ENCODE measurements around the gene KLHDC3.

KLHDC3 gene

DNA sequence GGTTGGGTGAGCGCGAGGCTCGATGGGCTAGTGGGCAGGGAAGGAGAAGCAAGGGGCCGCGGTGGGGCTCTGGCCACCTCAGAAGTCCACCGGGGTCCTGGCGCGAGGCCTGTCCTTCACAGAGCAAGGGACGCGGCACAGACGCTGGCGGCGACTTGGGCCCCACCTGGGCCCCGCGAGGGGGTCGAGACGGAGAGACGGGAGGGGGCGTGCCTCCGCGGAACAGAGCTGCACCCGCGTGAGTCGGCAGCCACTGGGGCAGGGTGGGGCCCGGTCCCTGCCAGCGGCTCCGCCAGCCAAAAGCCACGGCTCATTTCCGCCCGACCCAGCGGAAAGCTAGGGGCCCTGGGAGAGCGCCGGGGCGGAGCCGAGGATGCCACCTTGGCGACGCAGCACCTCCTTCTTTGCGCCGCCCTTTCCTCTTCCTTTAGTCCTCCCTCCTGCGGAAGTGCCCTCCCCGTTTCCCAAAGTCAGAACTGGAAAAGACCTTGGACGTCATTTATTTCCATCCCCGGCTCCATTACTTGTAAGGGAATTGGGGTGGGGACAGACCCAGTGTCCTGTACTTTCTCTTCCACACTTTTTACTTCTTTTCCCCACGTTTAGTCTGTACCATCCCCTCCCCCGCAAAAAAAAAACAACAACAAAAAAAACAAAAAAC, 39.6 kb downstream of the KLHDC3 start, which contains the start of gene CUL7:
CUL7 (minus strand) TSS at position 307 of the 661 bp plus-strand sequence. CDS start 1,063 bp downstream, outside the sequence.
- peak within 1 kb of the TSS; percentile 83 for H3K4me3 ChIP-seq (ENCODE audit: low read depth, low read length)
- DNase-seq (ENCODE audit: low read depth): peak; percentile 94
- TF ChIP-seq, protein P1, sequence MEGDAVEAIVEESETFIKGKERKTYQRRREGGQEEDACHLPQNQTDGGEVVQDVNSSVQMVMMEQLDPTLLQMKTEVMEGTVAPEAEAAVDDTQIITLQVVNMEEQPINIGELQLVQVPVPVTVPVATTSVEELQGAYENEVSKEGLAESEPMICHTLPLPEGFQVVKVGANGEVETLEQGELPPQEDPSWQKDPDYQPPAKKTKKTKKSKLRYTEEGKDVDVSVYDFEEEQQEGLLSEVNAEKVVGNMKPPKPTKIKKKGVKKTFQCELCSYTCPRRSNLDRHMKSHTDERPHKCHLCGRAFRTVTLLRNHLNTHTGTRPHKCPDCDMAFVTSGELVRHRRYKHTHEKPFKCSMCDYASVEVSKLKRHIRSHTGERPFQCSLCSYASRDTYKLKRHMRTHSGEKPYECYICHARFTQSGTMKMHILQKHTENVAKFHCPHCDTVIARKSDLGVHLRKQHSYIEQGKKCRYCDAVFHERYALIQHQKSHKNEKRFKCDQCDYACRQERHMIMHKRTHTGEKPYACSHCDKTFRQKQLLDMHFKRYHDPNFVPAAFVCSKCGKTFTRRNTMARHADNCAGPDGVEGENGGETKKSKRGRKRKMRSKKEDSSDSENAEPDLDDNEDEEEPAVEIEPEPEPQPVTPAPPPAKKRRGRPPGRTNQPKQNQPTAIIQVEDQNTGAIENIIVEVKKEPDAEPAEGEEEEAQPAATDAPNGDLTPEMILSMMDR (conservative IDR thresholded peaks at IDR 0.05; ENCODE audit: low read depth, low read length): no peak

DNA sequence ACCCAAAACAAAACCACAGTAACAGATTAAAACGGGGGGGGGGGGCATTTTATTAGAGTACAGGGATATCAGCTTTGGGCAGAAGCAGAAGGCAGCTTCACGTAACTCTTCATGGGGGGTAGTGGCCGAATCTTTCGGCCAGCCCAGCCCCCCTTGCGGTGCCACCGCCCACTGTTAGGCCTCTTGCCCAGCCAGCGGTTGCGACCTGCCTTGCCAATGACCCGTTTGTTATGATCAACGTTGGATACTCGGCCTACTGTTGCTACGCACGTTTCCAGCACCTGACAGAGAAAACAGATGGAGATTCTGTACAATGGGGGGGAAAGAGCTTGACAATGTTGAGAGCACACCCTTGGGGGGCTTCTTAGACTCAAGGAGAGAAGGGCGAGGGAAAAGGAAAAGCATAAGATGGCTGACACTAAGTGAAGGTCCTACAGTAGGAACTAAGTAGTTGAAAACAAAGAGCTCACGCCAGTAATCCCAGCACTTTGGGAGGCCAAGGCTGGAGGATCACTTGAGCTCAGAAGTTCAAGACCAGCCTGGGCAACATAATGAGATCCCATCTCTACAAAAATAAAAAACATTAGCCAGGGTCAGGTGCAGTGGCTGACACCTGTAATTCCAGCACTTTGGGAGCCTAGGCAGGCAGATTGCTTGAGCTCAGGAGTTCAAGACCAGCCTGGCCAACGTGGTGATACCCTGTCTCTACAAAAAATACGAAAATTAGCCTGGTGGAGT, 40.3 kb downstream of the KLHDC3 start:
- TF ChIP-seq, protein P1 (conservative IDR thresholded peaks at IDR 0.05; ENCODE audit: low read depth, low read length): no peak
- no peak for DNase-seq (ENCODE audit: low read depth)
- H3K4me3 ChIP-seq (ENCODE audit: low read depth, low read length): peak overlapping the region; percentile 83

DNA sequence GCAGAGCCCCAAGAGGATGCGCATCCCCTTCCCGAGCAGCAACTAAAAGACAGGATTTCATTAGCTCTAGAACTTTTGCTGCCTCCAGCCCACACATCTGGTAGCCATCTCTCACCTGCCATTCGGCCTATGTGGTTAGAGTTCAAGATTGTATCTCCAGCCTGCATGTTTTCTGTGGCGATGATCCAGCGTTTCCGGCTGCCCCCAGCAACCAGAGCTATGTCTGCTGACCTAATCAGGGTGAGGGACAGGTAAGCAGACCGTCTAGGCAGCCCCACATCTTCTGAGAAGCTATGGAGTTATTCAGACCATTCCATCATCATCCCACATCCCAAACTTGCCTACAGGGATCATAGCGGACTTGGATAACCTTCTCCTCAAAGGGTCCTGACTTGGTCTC, 41.9 kb downstream of the KLHDC3 start:
- H3K4me3 ChIP-seq (ENCODE audit: low read depth, low read length): no peak overlapping the region
- no peak for DNase-seq (ENCODE audit: low read depth)
- TF ChIP-seq, protein P1 (conservative IDR thresholded peaks at IDR 0.05; ENCODE audit: low read depth, low read length): no peak

DNA sequence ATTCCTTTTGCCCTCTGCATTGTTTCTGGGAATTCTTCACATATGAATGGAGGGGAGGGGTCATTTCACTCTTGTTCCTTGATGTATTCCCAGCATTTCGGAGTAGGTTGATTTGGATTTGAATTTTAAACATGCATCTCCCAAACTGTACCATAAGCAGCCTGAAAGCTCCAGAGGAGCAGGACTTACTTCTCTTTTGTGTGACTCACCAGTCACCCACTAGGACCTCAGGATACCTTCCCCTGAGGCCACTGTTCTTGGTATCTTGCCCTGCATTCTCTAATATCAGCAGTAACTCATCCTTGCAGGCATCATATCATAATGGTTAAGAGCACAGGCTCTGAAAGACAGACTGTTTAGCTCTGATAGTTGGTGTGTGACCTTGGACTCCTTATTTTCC, 44.5 kb downstream of the KLHDC3 start:
- DNase-seq (ENCODE audit: low read depth): no peak
- H3K4me3 ChIP-seq (ENCODE audit: low read depth, low read length): peak overlapping the region; percentile 77
- TF ChIP-seq, protein P1 (conservative IDR thresholded peaks at IDR 0.05; ENCODE audit: low read depth, low read length): no peak

DNA sequence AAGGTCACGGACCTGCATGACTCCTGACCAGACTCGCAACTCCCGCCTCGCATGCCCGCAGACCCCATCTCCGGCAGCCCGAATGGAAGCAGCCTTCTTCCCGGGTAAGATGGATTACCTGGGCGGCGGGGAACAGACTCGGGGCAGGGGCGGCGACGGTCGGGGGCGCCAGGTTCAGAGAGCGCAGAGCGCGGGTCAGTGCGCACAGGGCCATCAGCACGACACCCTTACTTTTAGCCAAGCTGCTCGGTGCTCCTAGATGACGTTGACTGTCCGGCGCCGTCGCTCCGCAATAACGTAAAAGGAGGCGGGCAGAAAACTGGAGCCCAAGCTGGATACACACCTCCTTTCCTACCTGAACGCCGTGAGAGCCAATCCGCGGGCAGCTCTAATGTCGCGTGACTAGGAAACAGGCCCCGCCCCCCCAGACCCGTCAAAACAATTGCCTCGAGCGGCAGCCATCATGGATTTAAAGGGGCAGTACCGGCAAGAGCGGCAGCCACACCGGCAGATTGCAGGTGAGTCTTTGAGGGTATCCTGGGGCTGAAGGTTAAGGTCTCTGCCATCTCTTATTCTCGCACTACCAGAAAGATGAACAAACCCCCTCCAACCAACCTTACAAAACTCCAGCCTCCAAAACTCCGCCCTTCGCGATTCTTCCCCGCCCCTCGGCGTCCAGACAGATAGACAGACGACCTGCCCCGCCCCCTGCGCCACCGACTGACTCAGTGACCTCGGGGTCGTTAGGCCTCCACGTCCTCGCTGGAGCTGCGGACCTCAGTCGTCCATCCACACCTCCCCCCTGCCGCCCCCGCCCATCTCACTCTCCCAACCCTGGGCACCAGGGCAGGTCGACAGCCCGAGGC, 45.4 kb downstream of the KLHDC3 start, which contains the start of the genes KLC4 and MRPL2:
KLC4 (plus strand) TSS at position 464 of the 866 bp plus-strand sequence. CDS start 1,705 bp downstream, outside the sequence.
MRPL2 (minus strand) TSS at position 267 of the 866 bp plus-strand sequence; CDS start at position 214, 53 bp downstream.
- TF ChIP-seq, protein P1 (conservative IDR thresholded peaks at IDR 0.05; ENCODE audit: low read depth, low read length): no peak
- peak; percentile 99 for DNase-seq (ENCODE audit: low read depth)
- H3K4me3 ChIP-seq (ENCODE audit: low read depth, low read length): peak within 1 kb of the TSS; percentile 87

DNA sequence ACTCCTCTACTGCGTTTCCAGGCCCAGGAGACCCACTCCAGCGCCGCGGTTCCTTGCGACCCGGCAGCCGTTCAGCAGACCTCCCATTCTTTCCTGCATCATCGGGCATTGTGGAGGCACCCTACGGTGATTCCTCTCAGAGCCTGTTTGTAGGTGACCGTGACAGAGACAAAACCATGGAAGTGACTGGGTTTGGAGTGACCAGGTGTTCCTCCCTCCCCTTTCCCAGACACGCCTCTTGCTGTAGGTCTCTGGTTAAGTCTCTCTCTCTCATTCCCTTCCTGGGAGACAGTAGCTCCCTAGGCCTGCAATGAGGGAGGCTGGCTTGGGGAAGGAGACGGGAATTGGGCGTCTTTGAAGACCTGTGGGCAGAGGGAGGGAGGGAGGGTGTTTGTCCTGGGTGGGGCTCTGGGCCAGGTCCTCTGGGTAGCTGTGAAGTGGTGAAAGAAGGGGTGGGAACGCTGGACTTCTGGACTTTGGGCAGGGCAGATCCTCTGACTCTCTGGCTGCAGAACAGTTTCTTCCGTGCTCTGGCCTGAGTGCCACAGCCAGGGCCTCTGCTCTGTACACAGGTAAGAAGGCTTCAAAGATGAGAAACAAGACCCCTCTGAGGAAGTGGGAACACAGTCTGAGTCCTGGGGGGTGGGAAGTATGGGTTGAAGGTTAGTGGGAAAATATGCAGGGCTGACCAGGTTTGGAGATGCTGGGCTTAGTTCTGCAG, 46.1 kb downstream of the KLHDC3 start:
- peak; percentile 18 for DNase-seq (ENCODE audit: low read depth)

More for the DNA sequence above, 46.1 kb downstream of the KLHDC3 start:
- peak overlapping the region; percentile 87 for H3K4me3 ChIP-seq (ENCODE audit: low read depth, low read length)
- TF ChIP-seq, protein P1 (conservative IDR thresholded peaks at IDR 0.05; ENCODE audit: low read depth, low read length): no peak
